Fibroblast of skin of left quadriceps (primary cell): ENCODE data around the gene ZNF462.

Source experiments
- DNase-seq, 2 experiments: peaks; one replicate each; pipeline ENCODE4 v3.0.0-alpha.2; 2013; ENCODE audit warnings: low read depth in 2 of 2

ZNF462 gene

DNA sequence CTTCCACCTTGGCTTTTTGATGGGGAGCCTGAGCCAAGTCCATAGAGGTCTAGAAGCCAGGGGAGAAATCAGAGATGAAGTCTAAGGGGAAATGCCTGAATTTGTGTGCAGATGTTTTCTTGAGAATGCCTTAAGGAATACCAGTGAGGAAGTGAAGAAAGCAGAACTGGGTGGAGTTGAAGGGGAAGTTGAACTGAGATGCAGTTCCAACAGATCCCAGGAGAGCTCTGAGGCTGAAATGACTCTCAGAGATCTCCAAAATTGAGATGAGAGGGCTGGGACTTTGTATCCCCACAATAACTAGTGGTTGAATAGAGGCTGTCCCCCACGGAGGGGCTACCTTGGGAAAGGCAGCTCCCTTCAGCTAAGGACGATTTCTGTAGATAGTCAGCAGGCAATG, 197.1 kb downstream of the ZNF462 start:
- no peak for DNase-seq
